Gastrocnemius medialis (tissue), 4 donors: ENCODE results near the gene TSEN2.

Experiments used
- CTCF ChIP-seq, 5 experiments: fragments of 450-650 bp in 3 of 5; fragments of 200-600 bp in 2 of 5; sonication (generic) in 2 of 5; IDR thresholded peaks in 4 of 5; conservative IDR thresholded peaks in 1 of 5; 1 replicate in 4 of 5; 2 replicates in 1 of 5; pipeline ENCODE4 v1.5.1; 2016 to 2019; ENCODE audit warnings: antibody characterized with exemption in 5 of 5, mild to moderate bottlenecking in 3 of 5, moderate library complexity in 3 of 5
- POLR2A ChIP-seq, 2 donors: fragments of 450-650 bp; IDR thresholded peaks; one replicate each; pipeline ENCODE4 v1.6.1; 2017; ENCODE audit warnings: antibody characterized with exemption in 2 of 2, mild to moderate bottlenecking in 2 of 2, moderate library complexity in 2 of 2

GRCh38 chr3:12446298-12446697, 38.0 kb upstream of the TSEN2 start:
- TF ChIP-seq POLR2A (IDR thresholded peaks at IDR 0.05) (no peak), CTCF (IDR thresholded peaks at IDR 0.05 in 4 of 5, conservative IDR thresholded peaks at IDR 0.05 in 1 of 5) (no peak)
